Retinal pigment epithelial cell (primary cell): ENCODE results near the gene PET100.

Experiments used
- DNase-seq: peaks from one replicate; pipeline ENCODE4 v3.0.0-alpha.2; 2010; ENCODE audit warnings: low read depth
- H3K4me3 ChIP-seq: 2 replicates; pipeline ENCODE4 v1.5.1; 2011; ENCODE audit warnings: mild to moderate bottlenecking, low read length, control low read depth, moderate library complexity
- CTCF ChIP-seq: conservative IDR thresholded peaks from 2 replicates; pipeline ENCODE4 v1.5.1; 2011; ENCODE audit warnings: low read depth, low read length, control low read depth, inconsistent platforms

PET100 gene

GRCh38 chr19:7627166-7627565, 2.4 kb upstream of the PET100 start:
- no peak overlapping the region for H3K4me3 ChIP-seq
- TF ChIP-seq CTCF: no peak
- no peak for DNase-seq

- no peak for DNase-seq
- no peak for TF ChIP-seq CTCF
- peak overlapping the region; percentile 75 for H3K4me3 ChIP-seq
Observed at GRCh38 chr19:7628589-7629311, 843 bp upstream of the PET100 start.

GRCh38 chr19:7631577-7631976, 2.0 kb downstream of the PET100 start:
- DNase-seq: no peak
- H3K4me3 ChIP-seq: no peak overlapping the region

GRCh38 chr19:7632340-7633203, 3.0 kb downstream of the PET100 start:
- H3K4me3 ChIP-seq: no peak overlapping the region
- DNase-seq: no peak
- TF ChIP-seq CTCF: no peak

More at GRCh38 chr19:7631577-7631976, 2.0 kb downstream of the PET100 start:
- no peak for TF ChIP-seq CTCF

GRCh38 chr19:7633698-7634097, 4.1 kb downstream of the PET100 start, which contains the start of gene PCP2:
PCP2 (minus strand) TSS chr19:7633719; CDS start chr19:7633457, 262 bp downstream.
- no peak within 1 kb of the TSS for H3K4me3 ChIP-seq
- TF ChIP-seq CTCF: no peak
- DNase-seq: no peak

- no peak for TF ChIP-seq CTCF
- no peak overlapping the region for H3K4me3 ChIP-seq
- no peak for DNase-seq
Observed at GRCh38 chr19:7635670-7636069, 6.1 kb downstream of the PET100 start.
